ENCODE measurements around the gene CEMIP.

Gene CEMIP

DNA sequence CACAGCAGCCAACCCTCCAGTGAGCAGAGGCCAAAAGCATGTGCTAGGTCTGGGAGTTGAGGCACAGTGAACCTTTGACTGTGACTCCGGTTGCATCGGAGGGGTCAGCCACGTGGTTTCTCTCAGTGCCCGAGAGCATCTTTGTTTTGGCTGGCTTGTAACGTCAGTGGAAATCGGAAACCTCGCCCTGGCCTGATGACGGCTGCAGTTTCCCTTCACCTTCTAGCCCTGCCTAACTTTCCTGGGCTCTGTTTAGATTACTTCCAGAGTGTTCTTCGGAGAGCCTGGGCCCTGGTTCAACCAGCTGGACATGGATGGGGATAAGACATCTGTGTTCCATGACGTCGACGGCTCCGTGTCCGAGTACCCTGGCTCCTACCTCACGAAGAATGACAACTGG lies 153.8 kb downstream of the CEMIP start:
- no peak overlapping the region for H3K4me3 ChIP-seq (replicated peaks; ENCODE audit: low read depth, low read length)
- no peak for DNase-seq (ENCODE audit: extremely low read depth, insufficient read length)
- H3K27me3 ChIP-seq (replicated peaks; ENCODE audit: control insufficient read depth, insufficient read depth, low read length): no peaks in the 10 kb centered on the region; the same call in 1 of the 2 replicates
- TF ChIP-seq, protein P1, sequence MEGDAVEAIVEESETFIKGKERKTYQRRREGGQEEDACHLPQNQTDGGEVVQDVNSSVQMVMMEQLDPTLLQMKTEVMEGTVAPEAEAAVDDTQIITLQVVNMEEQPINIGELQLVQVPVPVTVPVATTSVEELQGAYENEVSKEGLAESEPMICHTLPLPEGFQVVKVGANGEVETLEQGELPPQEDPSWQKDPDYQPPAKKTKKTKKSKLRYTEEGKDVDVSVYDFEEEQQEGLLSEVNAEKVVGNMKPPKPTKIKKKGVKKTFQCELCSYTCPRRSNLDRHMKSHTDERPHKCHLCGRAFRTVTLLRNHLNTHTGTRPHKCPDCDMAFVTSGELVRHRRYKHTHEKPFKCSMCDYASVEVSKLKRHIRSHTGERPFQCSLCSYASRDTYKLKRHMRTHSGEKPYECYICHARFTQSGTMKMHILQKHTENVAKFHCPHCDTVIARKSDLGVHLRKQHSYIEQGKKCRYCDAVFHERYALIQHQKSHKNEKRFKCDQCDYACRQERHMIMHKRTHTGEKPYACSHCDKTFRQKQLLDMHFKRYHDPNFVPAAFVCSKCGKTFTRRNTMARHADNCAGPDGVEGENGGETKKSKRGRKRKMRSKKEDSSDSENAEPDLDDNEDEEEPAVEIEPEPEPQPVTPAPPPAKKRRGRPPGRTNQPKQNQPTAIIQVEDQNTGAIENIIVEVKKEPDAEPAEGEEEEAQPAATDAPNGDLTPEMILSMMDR (IDR thresholded peaks at IDR 0.05; ENCODE audit: insufficient read depth, low read length, poor library complexity, severe bottlenecking): no peak
- no peaks in the 10 kb centered on the region for H3K36me3 ChIP-seq (ENCODE audit: control insufficient read depth, insufficient read depth, low read length)

DNA sequence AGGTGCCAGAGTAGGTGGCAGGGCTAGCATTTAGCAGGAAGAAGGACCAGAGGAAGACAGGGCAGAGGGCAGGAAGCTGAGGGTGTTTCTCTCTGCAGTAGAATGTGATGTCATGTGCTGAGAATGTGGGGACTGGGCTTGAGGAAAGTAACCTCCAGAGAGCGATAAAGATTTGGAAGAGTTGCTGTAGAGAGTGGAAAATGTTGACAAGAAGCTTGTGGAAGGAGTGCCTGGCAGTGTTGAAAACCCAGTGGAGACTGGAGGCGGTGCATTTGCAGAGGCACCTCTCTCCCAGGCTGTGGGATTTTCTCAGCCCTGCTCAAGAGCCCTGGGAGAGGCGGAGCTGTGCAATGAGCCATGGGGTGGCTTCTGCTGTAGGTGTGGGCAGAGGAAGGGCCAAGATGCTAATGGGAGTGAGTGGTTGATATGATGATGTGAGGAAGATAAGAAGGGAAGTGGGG lies 155.6 kb downstream of the CEMIP start:
- TF ChIP-seq, protein P1 (IDR thresholded peaks at IDR 0.05; ENCODE audit: insufficient read depth, low read length, poor library complexity, severe bottlenecking): no peak
- Histone ChIP-seq H3K27me3 (replicated peaks; ENCODE audit: control insufficient read depth, insufficient read depth, low read length) (no peaks in the 10 kb centered on the region; the same call in 1 of the 2 replicates), H3K4me3 (replicated peaks; ENCODE audit: low read depth, low read length) (no peak overlapping the region), H3K36me3 (ENCODE audit: control insufficient read depth, insufficient read depth, low read length) (no peaks in the 10 kb centered on the region)
- DNase-seq (ENCODE audit: extremely low read depth, insufficient read length): no peak

DNA sequence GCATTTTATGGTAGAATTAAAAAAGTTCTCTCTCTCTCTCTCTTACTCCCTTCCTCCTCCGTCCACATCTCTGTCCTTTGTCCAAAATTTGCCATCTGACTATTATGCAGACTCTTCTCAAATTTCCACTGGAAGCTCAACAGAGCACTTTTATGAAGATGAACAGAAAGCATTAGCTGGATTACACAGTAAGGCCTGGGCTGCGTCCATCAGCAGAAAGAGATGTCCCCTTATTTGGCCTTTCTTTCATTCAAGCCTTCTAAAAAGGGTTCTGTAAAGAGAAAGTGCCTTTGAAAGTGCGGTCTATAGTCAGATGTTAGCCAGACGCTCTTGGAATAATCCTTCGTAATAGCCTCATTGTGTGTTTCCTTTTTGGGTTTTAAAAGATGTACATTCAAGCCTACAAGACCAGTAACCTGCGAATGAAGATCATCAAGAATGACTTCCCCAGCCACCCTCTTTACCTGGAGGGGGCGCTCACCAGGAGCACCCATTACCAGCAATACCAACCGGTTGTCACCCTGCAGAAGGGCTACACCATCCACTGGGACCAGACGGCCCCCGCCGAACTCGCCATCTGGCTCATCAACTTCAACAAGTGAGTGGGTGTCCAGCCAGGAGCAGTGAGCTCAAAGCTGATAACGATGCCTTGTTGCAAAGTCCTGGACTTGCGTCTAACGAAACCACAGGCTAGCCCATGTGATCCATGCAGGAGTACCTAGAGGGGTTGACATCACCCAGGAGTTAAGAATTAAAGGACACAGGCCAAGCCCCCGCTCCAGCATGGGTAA lies 157.3 kb downstream of the CEMIP start:
- Histone ChIP-seq H3K27me3 (replicated peaks; ENCODE audit: control insufficient read depth, insufficient read depth, low read length) (no peaks in the 10 kb centered on the region), H3K36me3 (ENCODE audit: control insufficient read depth, insufficient read depth, low read length) (peaks cover 1% of the 10 kb centered on the region; the same call in 1 of the 2 replicates), H3K4me3 (replicated peaks; ENCODE audit: low read depth, low read length) (no peak overlapping the region)
- no peak for DNase-seq (ENCODE audit: extremely low read depth, insufficient read length)
- TF ChIP-seq, protein P1 (IDR thresholded peaks at IDR 0.05; ENCODE audit: insufficient read depth, low read length, poor library complexity, severe bottlenecking): peak; percentile 8

DNA sequence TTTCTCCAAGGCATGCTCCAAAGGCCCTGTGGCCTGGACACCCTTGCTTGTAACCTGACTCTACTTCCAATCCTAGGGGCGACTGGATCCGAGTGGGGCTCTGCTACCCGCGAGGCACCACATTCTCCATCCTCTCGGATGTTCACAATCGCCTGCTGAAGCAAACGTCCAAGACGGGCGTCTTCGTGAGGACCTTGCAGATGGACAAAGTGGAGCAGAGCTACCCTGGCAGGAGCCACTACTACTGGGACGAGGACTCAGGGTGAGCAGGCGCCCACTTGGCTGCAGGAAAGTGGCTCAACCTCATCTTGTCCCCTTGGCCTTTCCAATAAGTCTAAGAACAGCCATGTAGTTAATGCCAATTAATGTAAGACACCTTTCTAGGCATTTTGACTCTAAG lies 158.5 kb downstream of the CEMIP start:
- Histone ChIP-seq H3K4me3 (replicated peaks; ENCODE audit: low read depth, low read length) (no peak overlapping the region), H3K27me3 (replicated peaks; ENCODE audit: control insufficient read depth, insufficient read depth, low read length) (no peaks in the 10 kb centered on the region), H3K36me3 (ENCODE audit: control insufficient read depth, insufficient read depth, low read length) (peaks cover 1% of the 10 kb centered on the region; the same call in 1 of the 2 replicates)
- DNase-seq (ENCODE audit: extremely low read depth, insufficient read length): no peak
- TF ChIP-seq, protein P1 (IDR thresholded peaks at IDR 0.05; ENCODE audit: insufficient read depth, low read length, poor library complexity, severe bottlenecking): no peak

DNA sequence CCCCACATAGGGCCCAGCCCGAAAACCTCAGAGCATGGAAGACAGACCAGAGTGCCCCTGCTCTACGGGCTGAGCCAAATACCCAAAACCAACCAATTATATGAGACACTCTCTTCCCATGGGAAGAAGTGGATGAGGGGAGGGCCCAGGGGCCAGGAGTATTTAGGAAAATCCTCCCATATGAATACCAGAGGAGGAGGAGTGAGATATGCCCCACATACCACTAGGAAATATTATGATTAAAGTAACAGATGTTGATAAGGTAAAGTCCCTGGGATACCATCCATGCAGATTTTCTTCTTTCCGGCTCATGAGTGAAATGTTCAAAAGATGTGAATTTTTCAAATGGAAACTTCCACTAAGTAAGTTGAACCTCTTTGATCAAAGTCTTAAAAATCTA lies 160.0 kb downstream of the CEMIP start:
- no peak overlapping the region for H3K4me3 ChIP-seq (replicated peaks; ENCODE audit: low read depth, low read length)
- DNase-seq (ENCODE audit: extremely low read depth, insufficient read length): no peak
- no peaks in the 10 kb centered on the region for H3K27me3 ChIP-seq (replicated peaks; ENCODE audit: control insufficient read depth, insufficient read depth, low read length)
- TF ChIP-seq, protein P1 (IDR thresholded peaks at IDR 0.05; ENCODE audit: insufficient read depth, low read length, poor library complexity, severe bottlenecking): no peak
- peaks cover 1% of the 10 kb centered on the region for H3K36me3 ChIP-seq (ENCODE audit: control insufficient read depth, insufficient read depth, low read length)

Data from GM06990 (cell line).